WI38 (cell line): Measurements from ENCODE around the gene TMOD1.

Experiments
- H3K4me3 ChIP-seq: 2 replicates; pipeline ENCODE4 v1.5.1; 2011; ENCODE audit warnings: low read depth, mild to moderate bottlenecking, control low read depth, low read length
- CTCF ChIP-seq: IDR thresholded peaks from 2 replicates; pipeline ENCODE4 v1.5.1; 2012; ENCODE audit warnings: low read depth, mild to moderate bottlenecking, control low read depth, low read length

TMOD1 gene

GRCh38 chr9:97625620-97626019, 124.2 kb downstream of the TMOD1 start:
- no peak for TF ChIP-seq CTCF
- H3K4me3 ChIP-seq, result no peak overlapping the region

GRCh38 chr9:97627624-97628023, 126.2 kb downstream of the TMOD1 start:
- TF ChIP-seq CTCF, result no peak
- H3K4me3 ChIP-seq, result peak overlapping the region; percentile 26

- no peak overlapping the region for H3K4me3 ChIP-seq
- no peak for TF ChIP-seq CTCF
Measured at GRCh38 chr9:97628668-97629067, 127.2 kb downstream of the TMOD1 start.

- no peak overlapping the region for H3K4me3 ChIP-seq
- no peak for TF ChIP-seq CTCF
Measured at GRCh38 chr9:97629156-97629555, 127.7 kb downstream of the TMOD1 start.

GRCh38 chr9:97630591-97630990, 129.1 kb downstream of the TMOD1 start:
- H3K4me3 ChIP-seq, result no peak overlapping the region
- TF ChIP-seq CTCF, result no peak

GRCh38 chr9:97632248-97632984, 130.9 kb downstream of the TMOD1 start:
- peak overlapping the region; percentile 99 for H3K4me3 ChIP-seq
- no peak for TF ChIP-seq CTCF

- H3K4me3 ChIP-seq, result peak within 1 kb of the TSS; percentile 99
Measured at GRCh38 chr9:97632985-97633858, 131.8 kb downstream of the TMOD1 start, which contains the start of the genes NCBP1 and TSTD2. Gene NCBP1, plus strand, starts transcription at chr9:97633821. Its CDS starts 61 bp downstream, at chr9:97633882. Gene TSTD2, minus strand, starts transcription at chr9:97633368. Its CDS starts 5,806 bp downstream, at chr9:97627562.

More at GRCh38 chr9:97632985-97633858, 131.8 kb downstream of the TMOD1 start, which contains the start of the genes NCBP1 and TSTD2:
- no peak for TF ChIP-seq CTCF
